Mammary epithelial cell (primary cell): ENCODE measurements around the gene MTFP1.

Experiments
- EZH2 ChIP-seq: IDR thresholded peaks from 2 replicates; pipeline ENCODE4 v1.6.1; 2012; ENCODE audit warnings: low read length, inconsistent platforms, borderline replicate concordance
- TF ChIP-seq, protein P1 (sequence below), 2 donors: IDR thresholded peaks in 1 of 2; conservative IDR thresholded peaks in 1 of 2; 2 replicates each; pipeline ENCODE4 v1.5.1; 2011 to 2012; ENCODE audit warnings: inconsistent platforms in 2 of 2, low read length in 2 of 2, mild to moderate bottlenecking in 2 of 2, control low read depth in 1 of 2, low read depth in 1 of 2; ENCODE audit not compliant: insufficient read depth in 1 of 2; ENCODE audit errors: extremely low read depth in 1 of 2

- TF ChIP-seq, protein P1, sequence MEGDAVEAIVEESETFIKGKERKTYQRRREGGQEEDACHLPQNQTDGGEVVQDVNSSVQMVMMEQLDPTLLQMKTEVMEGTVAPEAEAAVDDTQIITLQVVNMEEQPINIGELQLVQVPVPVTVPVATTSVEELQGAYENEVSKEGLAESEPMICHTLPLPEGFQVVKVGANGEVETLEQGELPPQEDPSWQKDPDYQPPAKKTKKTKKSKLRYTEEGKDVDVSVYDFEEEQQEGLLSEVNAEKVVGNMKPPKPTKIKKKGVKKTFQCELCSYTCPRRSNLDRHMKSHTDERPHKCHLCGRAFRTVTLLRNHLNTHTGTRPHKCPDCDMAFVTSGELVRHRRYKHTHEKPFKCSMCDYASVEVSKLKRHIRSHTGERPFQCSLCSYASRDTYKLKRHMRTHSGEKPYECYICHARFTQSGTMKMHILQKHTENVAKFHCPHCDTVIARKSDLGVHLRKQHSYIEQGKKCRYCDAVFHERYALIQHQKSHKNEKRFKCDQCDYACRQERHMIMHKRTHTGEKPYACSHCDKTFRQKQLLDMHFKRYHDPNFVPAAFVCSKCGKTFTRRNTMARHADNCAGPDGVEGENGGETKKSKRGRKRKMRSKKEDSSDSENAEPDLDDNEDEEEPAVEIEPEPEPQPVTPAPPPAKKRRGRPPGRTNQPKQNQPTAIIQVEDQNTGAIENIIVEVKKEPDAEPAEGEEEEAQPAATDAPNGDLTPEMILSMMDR (conservative IDR thresholded peaks at IDR 0.05 in 1 of 2, IDR thresholded peaks at IDR 0.05 in 1 of 2; ENCODE audit: extremely low read depth in 1 of 2, insufficient read depth in 1 of 2, low read depth in 1 of 2, low read length in 2 of 2), result no peak
- no peak for TF ChIP-seq EZH2
Observed at GRCh38 chr22:30472994-30473720, 47.6 kb downstream of the MTFP1 start.
